KMS-11 (cell line): ENCODE measurements around the gene TSPAN16.

Source experiments
- H2AFZ ChIP-seq: fragments of 200-600 bp; sonication (generic); 2 replicates; pipeline ENCODE4 v1.6.1; 2016; ENCODE audit warnings: antibody characterized with exemption, mixed run types, low read depth
- H3K27ac ChIP-seq: fragments of 200-600 bp; sonication (generic); 2 replicates; pipeline ENCODE4 v1.6.1; 2016; ENCODE audit warnings: mild to moderate bottlenecking, mixed run types
- H3K27me3 ChIP-seq: fragments of 200-600 bp; sonication (generic); 2 replicates; pipeline ENCODE4 v1.6.1; 2017; ENCODE audit warnings: mild to moderate bottlenecking, low read depth, mixed run types, moderate library complexity; ENCODE audit not compliant: insufficient read depth
- H3K36me3 ChIP-seq: fragments of 200-600 bp; sonication (generic); 2 replicates; pipeline ENCODE4 v1.6.1; 2017; ENCODE audit warnings: mild to moderate bottlenecking, mixed run types; ENCODE audit not compliant: insufficient read depth
- H3K4me1 ChIP-seq: fragments of 200-600 bp; sonication (generic); 2 replicates; pipeline ENCODE4 v1.6.1; 2016; ENCODE audit warnings: mild to moderate bottlenecking, low read depth, mixed run types; ENCODE audit not compliant: poor library complexity, severe bottlenecking
- H3K4me2 ChIP-seq: fragments of 200-600 bp; sonication (generic); 2 replicates; pipeline ENCODE4 v1.7.0; 2016; ENCODE audit warnings: mild to moderate bottlenecking, mixed run types
- H3K4me3 ChIP-seq: fragments of 200-600 bp; sonication (generic); IDR thresholded peaks from 2 replicates; pipeline ENCODE4 v1.6.1; 2017; ENCODE audit warnings: low read depth, low read length, mixed read lengths; ENCODE audit not compliant: insufficient read depth
- H3K79me2 ChIP-seq: fragments of 200-600 bp; sonication (generic); 2 replicates; pipeline ENCODE4 v1.6.1; 2016; ENCODE audit warnings: low read depth, mixed run types; ENCODE audit not compliant: insufficient read depth
- H3K9ac ChIP-seq: fragments of 200-600 bp; sonication (generic); 2 replicates; pipeline ENCODE4 v1.6.1; 2016; ENCODE audit warnings: mild to moderate bottlenecking, mixed run types
- H4K20me1 ChIP-seq: fragments of 200-600 bp; sonication (generic); 2 replicates; pipeline ENCODE4 v1.6.1; 2016; ENCODE audit warnings: mild to moderate bottlenecking, mixed run types; ENCODE audit not compliant: insufficient read depth
- CTCF ChIP-seq: fragments of 200-600 bp; sonication (generic); conservative IDR thresholded peaks from 2 replicates; pipeline ENCODE4 v1.6.1; 2017; ENCODE audit warnings: low read depth, mild to moderate bottlenecking, antibody characterized with exemption, low read length, moderate library complexity, mixed read lengths

TSPAN16 gene

GRCh38 chr19:11269408-11269807 is 26.6 kb upstream of the TSPAN16 start:
- Histone ChIP-seq H3K4me2 (no peak overlapping the region), H3K36me3 (no peaks in the 10 kb centered on the region), H3K4me1 (no peaks in the 10 kb centered on the region), H4K20me1 (no peaks in the 10 kb centered on the region), H2AFZ (no peak overlapping the region), H3K9ac (no peak overlapping the region), H3K27ac (no peak overlapping the region), H3K4me3 (no peak overlapping the region), H3K79me2 (no peaks in the 10 kb centered on the region), H3K27me3 (peaks cover 66% of the 10 kb centered on the region)
- TF ChIP-seq CTCF: no peak

- no peak overlapping the region for H2AFZ ChIP-seq
- no peaks in the 10 kb centered on the region for H3K36me3 ChIP-seq
- H3K4me2 ChIP-seq: no peak overlapping the region
- H3K79me2 ChIP-seq: no peaks in the 10 kb centered on the region
- H4K20me1 ChIP-seq: no peaks in the 10 kb centered on the region
- TF ChIP-seq CTCF: no peak
- no peak overlapping the region for H3K4me3 ChIP-seq
- peaks cover 50% of the 10 kb centered on the region for H3K27me3 ChIP-seq
- no peak overlapping the region for H3K9ac ChIP-seq
- no peak overlapping the region for H3K27ac ChIP-seq
- H3K4me1 ChIP-seq: no peaks in the 10 kb centered on the region
Observed at GRCh38 chr19:11273296-11273695, 22.7 kb upstream of the TSPAN16 start.

- Histone ChIP-seq H3K27ac (no peak overlapping the region), H3K4me1 (no peaks in the 10 kb centered on the region), H3K27me3 (peaks cover 56% of the 10 kb centered on the region), H3K9ac (no peak overlapping the region), H2AFZ (no peak overlapping the region), H3K36me3 (no peaks in the 10 kb centered on the region), H3K4me3 (no peak overlapping the region), H4K20me1 (no peaks in the 10 kb centered on the region), H3K79me2 (no peaks in the 10 kb centered on the region), H3K4me2 (no peak overlapping the region)
- TF ChIP-seq CTCF: no peak
Observed at GRCh38 chr19:11273989-11274388, 22.0 kb upstream of the TSPAN16 start.

GRCh38 chr19:11274533-11275086 is 21.4 kb upstream of the TSPAN16 start:
- H3K27ac ChIP-seq: no peak overlapping the region
- no peaks in the 10 kb centered on the region for H4K20me1 ChIP-seq
- H3K4me2 ChIP-seq: no peak overlapping the region
- H3K36me3 ChIP-seq: no peaks in the 10 kb centered on the region
- no peaks in the 10 kb centered on the region for H3K79me2 ChIP-seq
- no peak overlapping the region for H3K4me3 ChIP-seq
- no peak overlapping the region for H2AFZ ChIP-seq
- no peak for TF ChIP-seq CTCF
- peaks cover 55% of the 10 kb centered on the region for H3K27me3 ChIP-seq
- H3K9ac ChIP-seq: no peak overlapping the region
- H3K4me1 ChIP-seq: peaks cover 5% of the 10 kb centered on the region
